ENCODE measurements around the gene PF4V1. TPM values are rescaled to one million over a fixed set of nuclear protein-coding genes. Genes with fewer than 3 reads are reported as not detected.

Gene PF4V1
- polyA plus RNA-seq, 6 donors from 2014 or later: 1.2 to 6.6 (median 5.1) TPM; not detected in 2

DNA sequence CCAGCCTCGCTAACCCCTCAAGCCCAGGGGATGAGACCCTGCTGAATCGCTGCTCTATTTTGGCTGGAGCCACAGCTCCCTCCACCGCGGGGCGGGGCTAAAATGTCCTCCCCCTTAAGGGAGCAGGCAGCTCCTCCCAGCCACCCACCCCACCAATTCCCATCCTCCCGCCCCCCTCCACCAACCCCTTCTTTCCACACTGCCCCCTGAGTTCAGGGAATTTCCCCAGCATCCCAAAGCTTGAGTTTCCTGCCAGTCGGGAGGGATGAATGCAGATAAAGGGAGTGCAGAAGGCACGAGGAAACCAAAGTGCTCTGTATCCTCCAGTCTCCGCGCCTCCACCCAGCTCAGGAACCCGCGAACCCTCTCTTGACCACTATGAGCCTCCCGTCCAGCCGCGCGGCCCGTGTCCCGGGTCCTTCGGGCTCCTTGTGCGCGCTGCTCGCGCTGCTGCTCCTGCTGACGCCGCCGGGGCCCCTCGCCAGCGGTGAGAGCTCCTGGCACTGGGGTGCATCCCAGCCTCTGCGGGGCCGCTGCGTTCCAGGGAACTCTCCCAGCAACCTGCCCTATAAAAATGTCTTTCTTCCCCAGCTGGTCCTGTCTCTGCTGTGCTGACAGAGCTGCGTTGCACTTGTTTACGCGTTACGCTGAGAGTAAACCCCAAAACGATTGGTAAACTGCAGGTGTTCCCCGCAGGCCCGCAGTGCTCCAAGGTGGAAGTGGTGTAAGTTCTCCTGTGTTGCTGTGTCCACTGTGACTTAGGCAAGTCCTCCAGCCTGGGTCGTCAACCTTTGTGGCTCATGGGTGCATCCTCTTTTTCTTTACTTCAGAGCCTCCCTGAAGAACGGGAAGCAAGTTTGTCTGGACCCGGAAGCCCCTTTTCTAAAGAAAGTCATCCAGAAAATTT, 16.5 kb upstream of the PF4V1 start, which contains the start of gene CXCL6:
Gene CXCL6, plus strand, starts transcription at position 306 of the 907 bp plus-strand sequence. Its CDS starts 73 bp downstream, at position 379.
- no peak for ATAC-seq (ENCODE audit: low read depth in 2 of 2)
- no peaks in the 10 kb centered on the region for H3K36me3 Mint-ChIP-seq
- no peak within 1 kb of the TSS for H3K4me3 Mint-ChIP-seq

DNA sequence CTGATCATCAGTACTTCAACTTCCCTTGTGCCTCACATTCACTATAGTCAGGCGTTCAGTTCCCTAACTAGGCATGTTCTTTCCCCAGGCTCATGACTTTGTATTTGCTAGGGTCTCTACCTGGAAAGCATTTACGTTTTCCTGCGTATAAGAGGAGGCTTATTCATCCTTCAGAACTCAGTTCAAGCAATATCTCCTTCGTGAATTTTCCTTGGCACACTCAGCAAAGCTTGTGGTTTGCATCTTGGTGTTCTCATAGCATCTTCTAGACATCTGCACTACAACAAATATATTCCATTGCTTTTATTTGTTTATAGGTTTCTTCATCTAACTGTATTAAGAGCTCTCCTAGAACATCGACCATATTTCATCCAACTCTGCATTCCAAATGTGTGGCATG, 14.0 kb upstream of the PF4V1 start:
- Mint-ChIP-seq H3K27ac (no peak overlapping the region), H3K9me3 (peaks cover 0 to 5% (median 3%) of the 10 kb centered on the region in 7 donors), H3K4me1 (peaks cover 0 to 3% (median 0%) of the 10 kb centered on the region in 3 donors), H3K4me3 (no peak overlapping the region), H3K36me3 (no peaks in the 10 kb centered on the region), H3K27me3 (peaks cover 29 to 36% (median 29%) of the 10 kb centered on the region in 3 donors)
- no peak for ATAC-seq (ENCODE audit: low read depth in 2 of 2)
- DNase-seq: no peak

More for the DNA sequence above, 16.5 kb upstream of the PF4V1 start, which contains the start of gene CXCL6:
- no peak for DNase-seq
- H3K27ac Mint-ChIP-seq: no peak within 1 kb of the TSS
- peaks cover 24 to 29% (median 29%) of the 10 kb centered on the region in 3 donors for H3K27me3 Mint-ChIP-seq
- H3K9me3 Mint-ChIP-seq: peaks cover 0 to 8% (median 3%) of the 10 kb centered on the region in 7 donors
- peaks cover 0 to 3% (median 0%) of the 10 kb centered on the region in 3 donors for H3K4me1 Mint-ChIP-seq

DNA sequence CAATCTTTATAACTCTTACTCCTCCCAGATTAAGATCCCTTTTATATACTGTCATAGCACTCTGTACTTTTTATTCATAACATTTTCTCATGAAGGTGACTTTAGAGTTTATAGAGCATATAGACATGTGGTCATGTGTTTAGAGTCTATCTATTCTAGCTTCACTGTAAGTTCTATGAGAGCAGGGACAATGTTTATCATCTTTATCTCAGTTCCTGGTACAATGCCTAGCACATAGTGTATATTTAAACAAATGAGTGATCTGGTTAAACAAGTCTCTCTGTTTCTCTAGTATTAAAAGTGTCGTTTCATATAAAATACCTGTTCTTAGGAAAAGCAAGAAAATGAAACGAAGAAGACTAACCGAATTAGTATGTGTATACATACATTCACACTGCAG, 13.4 kb upstream of the PF4V1 start:
- H3K27me3 Mint-ChIP-seq: peaks cover 29 to 40% (median 29%) of the 10 kb centered on the region in 3 donors
- no peaks in the 10 kb centered on the region for H3K36me3 Mint-ChIP-seq
- H3K27ac Mint-ChIP-seq: no peak overlapping the region
- H3K4me1 Mint-ChIP-seq: peaks cover 0 to 3% (median 0%) of the 10 kb centered on the region in 3 donors
- DNase-seq (no peak), ATAC-seq (ENCODE audit: low read depth in 2 of 2) (no peak)
- H3K9me3 Mint-ChIP-seq: peaks cover 0 to 5% (median 3%) of the 10 kb centered on the region in 7 donors
- no peak overlapping the region for H3K4me3 Mint-ChIP-seq

DNA sequence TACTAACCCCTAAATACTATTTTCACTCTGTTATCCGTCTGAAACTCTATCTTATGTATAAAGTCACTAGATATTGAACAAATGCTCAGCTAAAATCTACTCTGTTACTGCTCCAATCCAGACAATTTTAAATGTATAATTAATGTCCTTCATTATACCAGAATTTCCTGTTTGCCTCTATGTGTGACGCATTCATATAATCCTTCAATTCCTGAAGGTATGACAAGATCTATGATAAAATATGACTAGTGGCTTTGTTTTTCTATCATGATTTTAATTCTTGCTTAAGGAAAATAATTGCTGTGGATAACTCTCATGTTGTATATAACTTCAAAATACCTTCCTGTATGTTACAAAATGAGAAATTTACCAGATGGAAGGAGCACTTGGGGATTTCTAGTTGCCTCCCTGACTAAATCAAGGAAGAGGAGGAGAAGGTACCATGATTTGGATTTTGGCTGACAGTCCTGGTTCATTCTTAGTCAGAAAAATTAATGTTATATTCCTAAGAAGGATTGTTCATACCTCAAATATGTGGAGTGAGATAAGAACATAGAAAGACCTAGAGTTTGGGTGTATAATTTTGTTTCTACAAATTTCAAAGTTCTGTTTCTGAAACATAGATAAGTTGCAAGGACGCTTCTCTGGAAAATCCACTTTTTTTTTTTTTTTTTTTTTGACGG, 11.7 kb upstream of the PF4V1 start:
- H3K27me3 Mint-ChIP-seq: peaks cover 29 to 37% (median 29%) of the 10 kb centered on the region in 3 donors

DNA sequence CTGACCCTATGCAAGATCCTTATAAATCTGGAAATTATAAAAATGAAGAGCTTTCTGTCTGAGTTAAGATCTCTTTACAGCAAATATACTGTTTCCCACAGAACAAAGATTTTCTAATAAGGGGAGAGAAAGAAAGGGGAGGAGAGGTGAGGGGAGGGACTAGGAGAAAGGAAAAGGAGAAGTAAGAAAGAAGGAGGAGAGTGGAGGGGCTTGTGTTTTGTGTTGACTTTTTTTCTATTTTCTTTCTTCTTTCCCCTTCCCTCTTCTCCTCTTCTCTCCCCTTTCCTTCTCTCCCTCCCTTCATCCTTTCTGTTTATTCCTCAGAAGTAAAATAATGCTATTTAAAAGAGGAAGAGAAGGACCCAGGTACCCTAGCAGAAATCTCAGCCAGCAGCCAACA, 10.4 kb upstream of the PF4V1 start:
- peaks cover 16 to 31% (median 20%) of the 10 kb centered on the region in 3 donors for H3K27me3 Mint-ChIP-seq
- H3K4me3 Mint-ChIP-seq: no peak overlapping the region
- no peaks in the 10 kb centered on the region for H3K36me3 Mint-ChIP-seq
- peaks cover 0 to 2% (median 0%) of the 10 kb centered on the region in 7 donors for H3K9me3 Mint-ChIP-seq
- DNase-seq (no peak), ATAC-seq (ENCODE audit: low read depth in 2 of 2) (no peak)
- H3K27ac Mint-ChIP-seq: no peak overlapping the region
- H3K4me1 Mint-ChIP-seq: no peaks in the 10 kb centered on the region

More for the DNA sequence above, 11.7 kb upstream of the PF4V1 start:
- Mint-ChIP-seq H3K4me1 (peaks cover 0 to 3% (median 0%) of the 10 kb centered on the region in 3 donors), H3K4me3 (no peak overlapping the region), H3K9me3 (peaks cover 0 to 5% (median 3%) of the 10 kb centered on the region in 7 donors), H3K27ac (no peak overlapping the region), H3K36me3 (no peaks in the 10 kb centered on the region)
- ATAC-seq (ENCODE audit: low read depth in 2 of 2): no peak
- DNase-seq: no peak

GRCh38 chr4:73843369-73843768, 9.7 kb upstream of the PF4V1 start:
- H3K27me3 Mint-ChIP-seq: peaks cover 15 to 32% (median 17%) of the 10 kb centered on the region in 3 donors
- ATAC-seq (ENCODE audit: low read depth in 2 of 2) (no peak), DNase-seq (no peak)
- H3K9me3 Mint-ChIP-seq: peaks cover 0 to 2% (median 0%) of the 10 kb centered on the region in 7 donors
- H3K27ac Mint-ChIP-seq: no peak overlapping the region
- no peak overlapping the region for H3K4me3 Mint-ChIP-seq
- H3K4me1 Mint-ChIP-seq: no peaks in the 10 kb centered on the region
- H3K36me3 Mint-ChIP-seq: no peaks in the 10 kb centered on the region

DNA sequence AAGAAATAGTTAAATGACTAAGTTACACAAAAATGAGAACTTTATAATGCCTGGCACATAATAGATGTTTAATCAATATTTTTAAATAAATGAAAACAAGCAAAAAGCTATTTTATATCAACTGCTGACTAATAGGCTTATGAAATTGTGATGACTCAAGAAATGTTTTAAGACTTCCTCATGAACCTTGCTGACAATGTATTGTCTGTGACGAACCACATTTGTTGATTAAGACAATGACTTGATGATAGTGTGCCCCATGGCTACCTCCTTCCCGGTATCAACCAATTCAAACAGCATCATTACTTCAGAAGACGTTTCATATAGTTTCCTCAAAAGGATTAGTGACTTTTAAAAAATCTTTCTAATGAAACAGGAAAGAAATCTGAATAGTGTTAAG, 8.8 kb upstream of the PF4V1 start:
- Mint-ChIP-seq H3K36me3 (no peaks in the 10 kb centered on the region), H3K4me1 (no peaks in the 10 kb centered on the region), H3K9me3 (peaks cover 0 to 2% (median 0%) of the 10 kb centered on the region in 7 donors), H3K4me3 (no peak overlapping the region), H3K27me3 (peaks cover 6 to 26% (median 11%) of the 10 kb centered on the region in 3 donors), H3K27ac (no peak overlapping the region)
- ATAC-seq (ENCODE audit: low read depth in 2 of 2) (no peak), DNase-seq (no peak)

DNA sequence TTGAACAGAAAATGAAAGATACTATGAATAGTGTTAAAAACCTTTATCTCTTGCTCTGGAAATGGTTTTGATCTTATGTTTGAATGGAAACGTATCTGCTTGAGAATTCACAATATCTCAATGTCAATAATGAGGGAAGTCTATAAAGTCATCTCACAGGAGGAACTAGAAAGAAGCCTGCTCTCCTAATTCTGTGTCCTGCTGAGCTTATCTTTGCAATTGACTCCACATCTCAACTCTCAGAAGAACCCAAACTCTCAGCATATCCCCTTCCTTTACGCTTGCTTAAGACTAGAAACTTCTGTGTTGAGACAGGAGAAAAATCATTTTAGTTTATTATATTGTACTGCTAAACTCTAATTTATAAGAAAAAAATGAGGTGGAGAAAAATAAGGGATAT, 8.3 kb upstream of the PF4V1 start:
- DNase-seq (no peak), ATAC-seq (ENCODE audit: low read depth in 2 of 2) (no peak)
- Mint-ChIP-seq H3K27ac (no peak overlapping the region), H3K36me3 (no peaks in the 10 kb centered on the region), H3K4me3 (no peak overlapping the region), H3K4me1 (no peaks in the 10 kb centered on the region), H3K27me3 (peaks cover 2 to 21% (median 7%) of the 10 kb centered on the region in 3 donors), H3K9me3 (peaks cover 0 to 2% (median 0%) of the 10 kb centered on the region in 7 donors)

DNA sequence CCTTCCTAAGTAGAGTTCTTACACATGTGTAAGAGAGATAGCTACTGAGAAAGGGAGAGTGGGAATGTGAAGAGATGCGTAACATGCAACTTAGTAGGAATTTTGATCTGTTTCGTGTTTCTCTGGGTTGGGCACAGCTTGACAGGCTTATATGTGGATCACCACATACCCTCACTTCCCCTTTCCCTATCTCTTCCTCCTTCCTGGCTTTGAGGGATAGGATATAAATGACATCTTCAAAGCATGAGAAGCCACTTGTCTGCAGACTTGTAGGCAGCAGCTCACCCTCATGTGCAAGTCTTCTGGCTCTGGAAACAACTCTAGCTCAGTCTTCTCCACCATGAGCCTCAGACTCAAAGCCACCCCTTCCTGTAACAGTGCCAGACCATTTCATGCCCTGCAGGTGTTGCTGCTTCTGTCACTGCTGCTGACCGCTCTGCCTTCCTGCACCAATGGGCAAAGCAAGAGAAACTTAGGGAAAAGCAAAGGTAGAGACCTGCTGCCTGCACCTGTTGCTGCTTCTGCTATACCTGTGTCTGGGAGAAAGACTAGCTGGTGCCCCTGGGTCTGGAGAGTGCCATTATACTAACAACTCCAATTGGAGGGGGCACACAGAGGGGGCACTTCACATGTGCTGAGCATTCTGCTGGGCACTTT, 5.4 kb upstream of the PF4V1 start:
- Mint-ChIP-seq H3K4me1 (no peaks in the 10 kb centered on the region), H3K27ac (no peak overlapping the region), H3K36me3 (no peaks in the 10 kb centered on the region), H3K27me3 (peaks cover 0 to 23% (median 5%) of the 10 kb centered on the region in 3 donors), H3K9me3 (peaks cover 0 to under 1% (median 0%) of the 10 kb centered on the region in 7 donors), H3K4me3 (no peak overlapping the region)
- no peak for DNase-seq
- no peak for ATAC-seq (ENCODE audit: low read depth in 2 of 2)

DNA sequence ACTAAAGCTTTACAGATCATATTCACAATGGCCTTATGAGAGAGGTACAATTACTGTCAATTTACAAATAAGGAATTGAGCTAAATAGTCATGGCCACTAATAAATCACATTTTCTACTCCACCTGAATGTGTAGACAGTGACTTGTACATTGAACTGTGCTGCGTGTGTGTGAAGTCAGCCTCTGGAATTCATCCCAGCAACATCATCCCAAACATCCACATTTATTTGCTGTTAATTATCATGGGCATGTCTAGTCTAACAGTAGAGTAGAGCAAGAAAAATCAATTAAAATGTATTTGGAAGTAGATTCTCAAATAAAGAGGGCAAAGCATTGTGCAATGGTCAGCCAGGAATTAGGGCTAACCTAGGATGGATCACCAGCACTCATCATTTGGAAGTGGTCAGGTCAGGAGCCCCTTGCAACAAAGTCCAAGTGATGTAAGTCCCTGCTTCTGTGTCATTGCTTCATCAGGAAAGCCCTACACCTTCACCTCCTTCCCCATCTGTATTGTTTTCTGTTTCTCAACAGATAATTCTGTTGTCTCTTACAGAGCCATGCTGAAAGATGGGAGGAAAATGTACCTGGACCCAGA, 4.8 kb upstream of the PF4V1 start:
- Mint-ChIP-seq H3K36me3 (no peaks in the 10 kb centered on the region), H3K4me1 (no peaks in the 10 kb centered on the region), H3K27ac (no peak overlapping the region), H3K27me3 (peaks cover 0 to 18% (median 3%) of the 10 kb centered on the region in 3 donors), H3K9me3 (no peaks in the 10 kb centered on the region), H3K4me3 (no peak overlapping the region)
- ATAC-seq (ENCODE audit: low read depth in 2 of 2) (no peak), DNase-seq (no peak)

GRCh38 chr4:73850261-73850970, 2.7 kb upstream of the PF4V1 start:
- ATAC-seq (ENCODE audit: low read depth in 2 of 2): no peak
- H3K4me3 Mint-ChIP-seq: no peak overlapping the region
- H3K36me3 Mint-ChIP-seq: no peaks in the 10 kb centered on the region
- no peak overlapping the region for H3K27ac Mint-ChIP-seq
- peaks cover 9 to 26% (median 16%) of the 10 kb centered on the region in 3 donors for H3K27me3 Mint-ChIP-seq
- no peaks in the 10 kb centered on the region for H3K4me1 Mint-ChIP-seq
- H3K9me3 Mint-ChIP-seq: no peaks in the 10 kb centered on the region
- no peak for DNase-seq

- DNase-seq: no peak
- Mint-ChIP-seq H3K27me3 (peaks cover 9 to 28% (median 16%) of the 10 kb centered on the region in 3 donors), H3K27ac (no peak overlapping the region), H3K4me1 (no peaks in the 10 kb centered on the region), H3K9me3 (no peaks in the 10 kb centered on the region), H3K36me3 (no peaks in the 10 kb centered on the region), H3K4me3 (no peak overlapping the region)
- ATAC-seq (ENCODE audit: low read depth in 2 of 2): no peak
Observed at GRCh38 chr4:73851293-73851692, 1.8 kb upstream of the PF4V1 start.

Data from naive B cell (primary cell).